ENCODE measurements around the gene TANGO6. TPM values are rescaled to one million over a fixed set of nuclear protein-coding genes. Genes with fewer than 3 reads are reported as not detected.

TANGO6 gene
- total RNA-seq, 1 experiment from 2014 or later = 11.5 TPM

GRCh38 chr16:69094501-69094900 is 251.2 kb downstream of the TANGO6 start:
- DNase-seq (ENCODE audit: low read depth) = no peak

GRCh38 chr16:69095193-69095592 is 251.9 kb downstream of the TANGO6 start:
- no peak for DNase-seq (ENCODE audit: low read depth)

- DNase-seq (ENCODE audit: low read depth) = no peak
Measured at GRCh38 chr16:69100071-69100691, 256.9 kb downstream of the TANGO6 start.

- DNase-seq (ENCODE audit: low read depth) = peak; percentile 62
Measured at GRCh38 chr16:69105501-69106361, 262.4 kb downstream of the TANGO6 start, which contains the start of gene HAS3. Gene HAS3, plus strand, starts transcription at chr16:69105653. Its CDS starts 3,743 bp downstream, at chr16:69109396.

- no peak for DNase-seq (ENCODE audit: low read depth)
Measured at GRCh38 chr16:69106491-69107315, 263.4 kb downstream of the TANGO6 start.

GRCh38 chr16:69107316-69107962 is 264.1 kb downstream of the TANGO6 start:
- no peak for DNase-seq (ENCODE audit: low read depth)

- no peak for DNase-seq (ENCODE audit: low read depth)
Measured at GRCh38 chr16:69108064-69108904, 265.0 kb downstream of the TANGO6 start.

- no peak for DNase-seq (ENCODE audit: low read depth)
Measured at GRCh38 chr16:69108905-69109252, 265.5 kb downstream of the TANGO6 start.

GRCh38 chr16:69109486-69110270 is 266.3 kb downstream of the TANGO6 start:
- DNase-seq (ENCODE audit: low read depth) = no peak

GRCh38 chr16:69110406-69110805 is 267.1 kb downstream of the TANGO6 start:
- DNase-seq (ENCODE audit: low read depth) = no peak

GRCh38 chr16:69111216-69111875 is 268.0 kb downstream of the TANGO6 start:
- no peak for DNase-seq (ENCODE audit: low read depth)

GRCh38 chr16:69111876-69112230 is 268.5 kb downstream of the TANGO6 start:
- DNase-seq (ENCODE audit: low read depth) = no peak

- DNase-seq (ENCODE audit: low read depth) = peak; percentile 38
Measured at GRCh38 chr16:69112285-69113129, 269.2 kb downstream of the TANGO6 start.

GRCh38 chr16:69113216-69113615 is 269.9 kb downstream of the TANGO6 start:
- DNase-seq (ENCODE audit: low read depth) = no peak

- DNase-seq (ENCODE audit: low read depth) = no peak
Measured at GRCh38 chr16:69114346-69114975, 271.1 kb downstream of the TANGO6 start.

GRCh38 chr16:69114976-69115355 is 271.6 kb downstream of the TANGO6 start:
- DNase-seq (ENCODE audit: low read depth) = no peak

- DNase-seq (ENCODE audit: low read depth) = no peak
Measured at GRCh38 chr16:69115361-69115760, 272.0 kb downstream of the TANGO6 start.

- no peak for DNase-seq (ENCODE audit: low read depth)
Measured at GRCh38 chr16:69115837-69116236, 272.5 kb downstream of the TANGO6 start.

All from RPMI7951 (cell line).